Inflammatory macrophage treated with lipopolysaccharide for 1 hour (primary cell): ENCODE data around the gene HSPA1B.
"Not testable (repeated sequence)": the region's sequence is repeated elsewhere in the genome, so short reads cannot be mapped to it uniquely, and the experiment has no call there.

Experiments
- DNase-seq, 2 donors: peaks; one replicate each; pipeline ENCODE4 v3.0.0-alpha.2; 2020 to 2022

The HSPA1B gene

DNA sequence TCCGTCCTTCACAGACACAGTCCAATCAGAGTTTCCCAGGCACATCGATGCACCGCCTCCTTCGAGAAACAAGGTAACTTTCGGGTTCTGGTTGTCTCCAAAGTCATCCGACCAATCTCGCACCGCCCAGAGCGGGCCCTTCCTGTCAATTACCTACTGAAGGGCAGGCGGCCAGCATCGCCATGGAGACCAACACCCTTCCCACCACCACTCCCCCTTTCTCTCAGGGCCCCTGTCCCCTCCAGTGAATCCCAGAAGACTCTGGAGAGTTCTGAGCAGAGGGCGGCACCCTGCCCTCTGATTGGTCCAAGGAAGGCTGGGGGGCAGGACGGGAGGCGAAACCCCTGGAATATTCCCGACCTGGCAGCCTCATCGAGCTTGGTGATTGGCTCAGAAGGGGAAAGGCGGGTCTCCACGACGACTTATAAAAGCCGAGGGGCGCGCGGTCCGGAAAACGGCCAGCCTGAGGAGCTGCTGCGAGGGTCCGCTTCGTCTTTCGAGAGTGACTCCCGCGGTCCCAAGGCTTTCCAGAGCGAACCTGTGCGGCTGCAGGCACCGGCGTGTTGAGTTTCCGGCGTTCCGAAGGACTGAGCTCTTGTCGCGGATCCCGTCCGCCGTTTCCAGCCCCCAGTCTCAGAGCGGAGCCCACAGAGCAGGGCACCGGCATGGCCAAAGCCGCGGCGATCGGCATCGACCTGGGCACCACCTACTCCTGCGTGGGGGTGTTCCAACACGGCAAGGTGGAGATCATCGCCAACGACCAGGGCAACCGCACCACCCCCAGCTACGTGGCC lies at the start of gene HSPA1B:
Gene HSPA1B (plus strand): TSS at position 453 of the 794 bp plus-strand sequence. CDS start 213 bp downstream, at position 666.
- peak; percentile 96 to 98 for DNase-seq

DNA sequence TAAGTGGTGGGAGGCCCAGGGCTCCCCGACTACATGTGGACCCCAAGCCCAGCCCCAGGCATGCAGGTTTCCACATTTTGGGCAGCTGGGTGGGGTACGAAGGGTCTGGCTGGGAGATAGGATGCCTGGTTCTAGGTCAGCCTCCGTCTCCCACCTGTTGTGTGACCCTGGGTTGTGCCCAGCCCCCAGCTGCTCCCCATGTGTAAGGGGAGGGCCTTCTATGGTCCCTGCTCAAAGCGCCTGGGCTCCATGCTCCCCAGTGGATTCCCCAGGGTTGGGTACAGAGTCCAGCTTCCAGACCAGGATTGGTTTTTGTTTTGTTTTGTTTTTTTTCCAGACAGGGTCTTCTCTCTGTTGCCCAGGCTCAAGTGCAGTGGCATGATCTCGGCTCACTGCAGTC lies 49.3 kb upstream of the HSPA1B start:
- DNase-seq: no peak

DNA sequence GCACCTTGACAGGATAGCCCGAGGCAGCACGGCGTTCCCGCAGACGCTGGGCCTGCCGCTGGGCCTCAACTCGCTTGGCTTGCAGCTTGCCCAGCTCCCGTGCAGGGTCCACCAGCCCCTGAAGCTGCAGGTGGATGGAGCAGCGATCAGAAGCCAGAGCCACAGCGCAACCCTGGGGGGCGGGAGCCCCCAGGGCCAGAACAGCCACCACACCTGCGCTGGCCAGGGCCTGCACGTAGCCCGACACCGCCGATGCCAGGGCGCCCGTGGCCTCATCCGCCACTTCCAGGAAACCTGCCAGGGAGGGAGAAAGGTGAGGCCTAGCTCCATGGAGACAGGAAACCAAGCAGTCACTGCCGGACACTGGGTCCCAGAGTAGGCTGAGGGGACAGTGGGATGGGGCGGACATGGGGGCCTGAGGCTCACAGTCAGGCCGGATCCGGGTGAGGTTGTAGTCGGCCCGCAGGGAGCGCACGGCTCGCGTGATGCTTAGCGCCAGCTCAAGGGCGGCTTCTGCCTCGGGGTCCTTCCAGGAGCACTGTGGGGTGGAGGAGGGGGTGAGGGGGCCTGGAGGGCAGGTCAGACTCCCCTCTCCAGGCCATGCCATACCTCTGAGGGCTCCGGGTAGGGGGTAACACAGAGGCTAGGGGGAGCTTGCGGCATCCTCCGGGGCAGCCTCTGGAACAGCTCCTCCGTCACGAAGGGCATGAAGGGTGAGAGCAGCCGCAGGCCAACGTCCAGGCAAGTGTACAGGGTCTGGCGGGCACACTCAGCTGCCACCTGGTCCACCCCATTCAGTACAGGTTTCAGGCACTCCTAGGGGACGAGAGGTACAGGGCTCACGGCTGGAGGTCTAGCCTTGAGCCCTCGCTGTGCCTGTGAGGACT lies 48.3 kb upstream of the HSPA1B start:
- no peak for DNase-seq

DNA sequence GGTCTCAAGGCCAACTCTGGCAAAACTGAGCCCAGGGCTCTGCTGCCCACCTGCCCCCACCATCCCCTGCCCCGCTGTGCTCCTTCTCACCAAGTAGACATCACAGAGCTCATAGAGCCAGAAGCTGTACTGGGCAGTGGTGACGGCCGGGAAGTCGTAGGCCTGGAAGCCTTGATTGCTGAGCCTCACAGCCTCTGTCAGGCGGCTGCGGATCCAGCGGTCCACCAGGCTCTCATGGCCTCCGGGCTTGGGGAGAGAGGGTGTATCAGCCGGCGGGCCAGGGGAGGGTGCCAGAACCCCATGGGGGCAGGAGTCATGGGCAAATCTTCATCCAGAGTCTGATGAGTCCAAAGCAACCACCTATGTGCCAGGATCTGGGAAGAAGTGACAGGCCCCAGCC lies 47.6 kb upstream of the HSPA1B start:
- DNase-seq: no peak

DNA sequence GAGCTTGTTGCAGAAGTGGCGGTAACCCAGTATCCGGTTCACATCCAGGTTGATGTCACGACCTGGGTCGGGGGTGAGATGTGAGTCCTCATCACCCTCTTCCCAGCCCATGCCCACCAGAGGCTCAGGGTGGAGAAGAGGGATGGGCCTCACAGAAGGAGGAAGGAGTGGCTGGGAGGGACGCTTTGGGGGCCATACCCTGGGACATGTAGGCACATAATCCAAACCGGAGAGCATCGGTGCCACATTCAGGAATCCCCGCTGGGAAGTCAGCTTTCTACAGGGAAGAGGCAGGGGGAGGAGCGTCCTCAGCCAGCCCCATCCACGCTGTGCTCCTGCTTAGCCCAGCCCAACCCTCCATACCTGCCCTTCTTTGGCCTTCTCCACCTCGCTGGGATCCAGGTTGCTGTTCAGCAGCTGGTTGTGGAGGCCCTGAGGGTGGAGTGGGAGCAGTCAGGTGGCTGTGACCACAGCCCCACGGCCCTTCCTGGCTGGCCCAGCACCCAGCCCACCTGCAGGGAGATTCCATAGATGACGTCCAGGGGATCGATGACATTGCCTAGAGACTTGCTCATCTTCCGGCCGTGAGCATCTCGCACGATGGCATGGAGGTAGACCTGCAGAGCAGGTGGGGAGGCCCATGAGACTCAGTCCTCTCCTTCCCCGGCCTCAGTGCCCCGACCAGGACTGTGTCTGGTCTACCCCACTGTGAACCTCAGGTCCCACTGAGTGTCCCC lies 46.9 kb upstream of the HSPA1B start:
- no peak for DNase-seq

DNA sequence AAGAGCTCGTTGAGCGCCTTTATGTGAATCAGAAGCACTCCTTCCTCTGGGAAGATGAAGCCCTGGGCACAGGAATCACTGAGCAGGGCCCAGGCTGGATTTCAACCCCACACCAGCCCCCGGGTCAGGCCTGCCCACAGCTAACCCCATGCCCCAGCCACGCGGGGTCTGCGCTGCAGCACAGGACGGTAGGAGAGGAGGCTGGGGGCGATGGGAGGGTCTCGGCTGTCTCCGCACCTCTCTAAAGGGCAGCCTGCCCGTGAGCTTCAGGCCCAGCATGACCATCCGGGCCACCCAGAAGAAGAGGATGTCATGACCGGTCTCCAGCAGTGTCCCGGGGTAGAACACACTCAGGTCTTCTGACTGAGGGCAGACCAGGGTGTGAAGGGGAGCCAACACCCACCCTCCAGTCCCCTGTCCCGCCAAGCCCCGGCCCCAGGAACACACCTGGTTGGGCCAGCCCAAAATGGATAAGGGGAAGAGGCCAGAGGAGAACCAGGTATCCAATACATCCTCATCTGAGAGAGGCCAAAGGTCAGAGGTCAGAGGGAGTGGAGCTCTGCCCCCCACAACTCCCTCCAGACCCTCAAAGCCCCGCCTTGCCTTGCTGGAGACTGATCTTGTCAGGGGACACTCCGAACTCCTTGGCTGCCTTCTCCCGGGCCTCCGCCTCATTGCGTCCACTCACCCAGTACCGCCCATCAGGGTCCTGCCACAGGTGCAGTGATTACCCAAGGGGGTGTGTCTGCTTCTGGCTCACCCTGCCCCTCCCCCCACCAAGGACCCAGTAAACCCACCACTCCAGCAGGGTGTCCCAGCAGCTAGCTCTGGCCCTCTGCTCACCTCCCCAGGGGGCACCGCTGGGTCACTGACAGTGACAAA lies 46.1 kb upstream of the HSPA1B start:
- DNase-seq: no peak

DNA sequence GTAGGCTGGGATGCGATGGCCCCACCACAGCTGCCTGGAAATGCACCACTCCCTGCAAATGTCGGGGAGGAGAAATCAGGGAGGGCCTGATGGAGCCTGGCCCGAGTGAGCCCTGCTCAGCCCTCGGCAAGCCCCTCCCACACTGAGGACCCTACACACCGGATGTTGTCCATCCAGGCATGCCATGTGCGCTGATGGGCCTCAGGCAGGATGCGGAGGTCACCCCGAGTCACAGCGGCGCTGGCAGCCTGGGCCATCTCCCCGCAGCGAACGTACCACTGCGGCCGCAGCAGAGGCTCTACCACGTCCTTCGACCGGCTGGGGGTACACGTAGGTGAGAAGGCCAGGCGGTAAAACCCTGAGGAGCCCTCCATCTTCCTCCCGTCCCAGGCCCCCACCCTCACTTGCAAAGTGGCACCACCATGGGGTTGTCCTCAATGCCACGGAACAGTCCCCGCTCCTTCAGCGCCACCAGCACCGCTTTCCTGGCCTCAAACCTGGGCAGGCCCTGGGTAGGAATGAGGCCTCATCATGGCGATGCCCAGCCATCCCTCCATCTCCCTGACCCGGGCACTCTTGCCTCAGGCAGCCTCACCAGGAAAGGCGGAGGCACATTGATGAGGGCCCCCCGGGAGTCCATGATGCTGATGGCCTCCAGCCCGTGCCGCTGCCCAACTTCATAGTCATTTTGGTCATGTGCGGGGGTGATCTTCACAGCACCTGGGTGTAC lies 45.2 kb upstream of the HSPA1B start:
- no peak for DNase-seq

DNA sequence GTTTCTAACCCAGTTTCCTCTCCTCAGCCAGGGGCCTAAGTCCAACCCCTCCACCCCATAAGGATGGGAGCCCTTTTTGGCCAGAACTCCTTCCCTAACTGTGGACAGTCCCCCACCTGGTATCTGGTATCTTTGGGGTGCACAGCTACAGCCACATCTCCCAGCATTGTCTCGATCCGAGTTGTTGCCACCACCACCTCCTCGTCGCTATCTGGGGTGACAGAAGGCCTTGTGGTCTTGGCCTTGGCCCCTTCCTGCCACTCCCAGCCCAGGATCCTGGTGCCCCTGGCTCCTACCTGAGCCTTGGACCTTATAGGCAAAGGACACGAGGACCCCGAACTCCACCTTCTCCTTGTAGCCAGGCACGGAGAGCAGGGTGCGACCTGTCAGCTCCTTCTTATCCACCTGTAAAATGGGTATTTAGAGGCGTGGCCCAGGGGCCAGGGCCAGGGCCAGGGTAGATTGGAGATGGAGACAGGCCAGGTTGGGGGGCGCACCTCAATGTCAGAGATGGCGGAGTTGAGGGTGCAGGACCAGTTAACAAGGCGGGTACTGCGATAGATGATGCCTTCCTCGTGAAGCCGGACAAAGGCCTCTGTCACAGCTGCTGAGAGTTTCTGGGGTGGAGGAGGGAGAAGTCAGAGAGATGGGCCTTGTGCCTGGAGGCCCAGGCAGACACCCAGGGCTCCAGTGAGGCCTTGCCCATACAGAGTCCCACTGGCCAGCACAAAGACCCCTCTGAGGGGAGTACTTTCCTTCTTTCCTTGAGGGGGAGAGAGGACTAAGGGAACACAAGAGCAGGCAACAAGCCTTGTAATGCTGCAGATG lies 43.2 kb upstream of the HSPA1B start:
- DNase-seq: no peak

DNA sequence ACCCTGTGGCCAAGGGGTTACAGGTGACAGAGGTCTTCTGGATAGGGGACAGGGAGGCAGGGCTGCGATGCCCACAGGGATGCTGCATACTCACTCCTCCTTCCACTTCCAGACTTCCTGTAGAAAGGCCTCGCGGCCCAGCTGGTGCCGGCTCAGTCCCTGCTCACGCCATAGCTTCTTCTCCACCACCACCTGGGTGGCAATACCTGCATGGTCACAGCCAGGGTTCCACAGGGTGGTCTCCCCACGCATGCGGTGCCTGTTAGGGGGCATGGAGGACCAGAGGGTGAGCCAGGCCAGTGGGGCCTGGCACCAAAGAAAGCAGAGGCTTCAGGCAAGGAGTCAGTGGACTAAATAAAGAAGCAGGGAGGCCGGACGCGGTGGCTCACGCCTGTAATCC lies 42.1 kb upstream of the HSPA1B start:
- DNase-seq: no peak

DNA sequence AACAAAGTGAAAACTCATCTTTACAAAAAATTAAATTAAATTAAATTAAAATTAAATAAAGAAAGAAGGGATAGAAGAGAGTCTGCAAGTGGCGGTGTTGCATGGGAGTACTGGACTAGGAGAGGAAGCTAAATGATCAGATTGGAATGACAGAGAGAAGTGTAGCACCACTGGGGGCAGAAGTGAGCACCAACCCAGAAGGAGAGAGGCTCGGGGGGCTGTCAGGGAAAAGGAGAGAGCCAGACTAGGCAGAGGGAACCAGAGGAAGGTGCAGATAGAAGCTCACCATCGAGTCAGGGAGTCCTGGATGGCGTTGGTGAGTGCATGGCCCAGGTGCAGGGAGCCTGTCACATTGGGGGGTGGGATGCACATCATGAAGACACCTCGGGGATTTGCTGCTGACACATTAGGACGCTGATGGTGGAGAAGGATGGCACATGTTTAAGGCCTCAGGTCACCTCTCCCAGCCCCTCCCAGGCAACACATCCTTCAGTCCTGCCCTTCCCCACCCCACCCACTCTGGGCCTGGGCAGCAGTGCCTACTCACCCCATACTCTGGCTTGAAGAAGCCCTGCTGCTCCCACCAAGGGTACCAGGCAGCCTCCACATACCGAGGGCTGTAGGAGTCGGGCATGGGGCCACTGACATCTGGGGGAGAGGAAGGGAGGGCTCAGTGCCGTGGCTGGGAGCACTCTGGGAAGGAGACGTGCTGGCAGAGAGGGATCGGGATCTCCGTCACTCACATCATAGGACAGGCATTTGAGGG lies 36.0 kb upstream of the HSPA1B start:
- DNase-seq: peak in 1 of 2 donors; percentile 54

DNA sequence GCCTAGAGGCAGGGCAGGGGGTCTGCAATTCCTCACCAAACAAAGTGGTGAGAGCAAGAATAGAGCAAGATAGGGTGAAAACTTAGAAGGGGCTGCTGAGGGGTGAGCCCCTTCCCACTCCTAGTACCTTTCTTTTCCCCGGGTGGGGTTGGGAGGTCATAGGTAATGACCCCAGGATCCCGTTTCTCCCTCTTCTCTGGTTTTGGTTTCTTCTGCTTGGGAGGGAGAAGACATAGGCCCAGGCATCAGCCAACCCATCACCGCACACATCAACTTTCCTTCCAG lies 35.5 kb upstream of the HSPA1B start:
- DNase-seq: no peak

DNA sequence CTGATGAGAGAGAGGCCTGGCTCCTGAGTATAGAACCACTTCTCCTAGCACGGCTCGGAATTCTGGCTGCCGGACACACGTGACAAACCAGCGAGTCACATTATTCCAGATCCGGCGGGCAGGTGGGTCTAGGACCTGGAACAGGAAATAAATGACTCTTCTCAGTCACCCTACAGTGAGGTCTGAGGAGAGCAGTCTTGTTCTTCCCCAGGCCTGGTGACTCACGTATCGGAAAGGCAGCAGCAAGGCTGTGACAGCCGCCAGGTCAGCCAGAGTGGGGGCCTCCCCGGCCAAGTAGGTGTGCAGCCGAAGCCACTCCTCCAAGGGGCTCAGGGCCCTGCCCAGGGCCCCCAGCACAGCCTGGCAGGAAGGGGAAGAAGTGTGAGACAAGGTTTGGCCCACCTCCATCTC lies 34.8 kb upstream of the HSPA1B start:
- no peak for DNase-seq

DNA sequence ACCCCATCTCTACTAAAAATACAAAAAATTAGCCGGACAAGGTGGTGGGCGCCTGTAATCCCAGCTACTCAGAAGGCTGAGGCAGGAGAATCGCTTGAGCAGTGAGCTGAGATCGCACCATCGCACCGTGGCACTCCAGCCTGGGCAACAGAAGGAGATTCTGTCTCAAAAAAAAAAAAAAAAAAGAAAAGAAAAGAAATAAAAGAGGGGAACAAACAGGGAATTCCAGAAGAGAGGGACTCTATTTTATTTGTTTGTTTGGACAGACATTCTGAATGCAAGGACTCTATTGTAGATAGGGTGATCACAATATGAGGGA lies 33.7 kb upstream of the HSPA1B start:
- DNase-seq: not testable (repeated sequence)

DNA sequence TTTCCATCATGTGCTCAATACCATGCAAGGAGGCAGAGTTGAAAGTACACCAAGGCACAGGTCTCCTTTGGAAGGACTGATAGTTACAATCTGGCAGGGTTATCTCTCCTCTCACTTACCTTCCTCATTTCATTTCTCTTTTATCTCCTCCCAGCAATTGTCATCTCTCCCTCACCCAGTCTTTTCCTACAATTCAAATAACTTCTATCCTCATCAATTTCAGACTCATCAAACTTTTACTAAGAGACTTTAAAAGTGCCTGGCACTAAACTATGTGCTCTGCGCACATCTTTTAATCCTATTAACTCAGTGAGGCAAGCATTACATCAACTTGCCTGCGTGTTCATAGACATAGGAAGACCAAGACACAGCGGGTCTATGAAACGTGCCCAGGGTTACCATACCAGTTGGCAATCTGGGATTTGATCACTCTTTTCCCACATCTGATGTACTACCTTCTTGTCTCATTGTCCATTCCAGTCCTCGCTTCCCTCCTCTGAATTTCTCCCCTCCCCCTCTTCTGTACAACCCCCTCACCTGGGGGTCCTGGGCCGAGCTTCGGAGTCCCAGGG lies 33.2 kb upstream of the HSPA1B start:
- peak in 1 of 2 donors; percentile 12 for DNase-seq

DNA sequence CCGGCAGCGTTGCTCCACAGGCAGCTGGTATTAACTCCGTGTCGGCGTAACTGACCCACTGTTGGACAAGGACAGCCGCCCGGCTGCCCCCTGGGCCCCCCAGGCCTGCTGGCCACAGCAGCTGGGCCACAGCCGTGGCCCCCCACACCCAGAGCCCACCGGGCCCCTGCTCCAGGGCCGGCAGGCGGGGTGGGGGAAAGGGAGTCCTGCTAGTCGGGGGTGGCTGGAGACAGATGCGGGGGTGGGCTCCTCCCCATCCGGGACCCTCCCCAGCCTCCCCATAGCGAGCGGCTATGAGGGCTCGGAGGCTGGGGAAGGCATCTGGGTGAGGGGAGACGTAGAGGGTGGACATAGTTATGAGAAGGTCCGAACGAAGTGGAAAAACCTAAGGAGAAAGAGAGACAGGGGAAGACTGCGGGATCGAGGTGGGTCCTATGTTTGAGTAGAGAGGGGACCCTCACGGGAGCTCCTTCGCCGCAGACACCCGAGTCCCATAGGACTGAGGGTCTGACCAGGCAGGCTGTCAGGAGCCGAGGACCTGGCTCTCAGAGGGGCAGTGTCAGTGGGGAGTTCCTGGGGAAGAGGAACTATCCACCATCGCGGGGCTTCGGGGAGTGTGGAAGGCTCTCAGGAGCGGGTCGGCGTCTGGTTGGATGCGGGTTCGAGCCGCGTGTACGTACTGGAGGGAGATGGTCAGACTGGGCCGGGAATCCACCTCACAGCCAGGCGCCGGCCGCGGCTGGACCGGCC lies 32.5 kb upstream of the HSPA1B start:
- peak; percentile 59 to 62 for DNase-seq

DNA sequence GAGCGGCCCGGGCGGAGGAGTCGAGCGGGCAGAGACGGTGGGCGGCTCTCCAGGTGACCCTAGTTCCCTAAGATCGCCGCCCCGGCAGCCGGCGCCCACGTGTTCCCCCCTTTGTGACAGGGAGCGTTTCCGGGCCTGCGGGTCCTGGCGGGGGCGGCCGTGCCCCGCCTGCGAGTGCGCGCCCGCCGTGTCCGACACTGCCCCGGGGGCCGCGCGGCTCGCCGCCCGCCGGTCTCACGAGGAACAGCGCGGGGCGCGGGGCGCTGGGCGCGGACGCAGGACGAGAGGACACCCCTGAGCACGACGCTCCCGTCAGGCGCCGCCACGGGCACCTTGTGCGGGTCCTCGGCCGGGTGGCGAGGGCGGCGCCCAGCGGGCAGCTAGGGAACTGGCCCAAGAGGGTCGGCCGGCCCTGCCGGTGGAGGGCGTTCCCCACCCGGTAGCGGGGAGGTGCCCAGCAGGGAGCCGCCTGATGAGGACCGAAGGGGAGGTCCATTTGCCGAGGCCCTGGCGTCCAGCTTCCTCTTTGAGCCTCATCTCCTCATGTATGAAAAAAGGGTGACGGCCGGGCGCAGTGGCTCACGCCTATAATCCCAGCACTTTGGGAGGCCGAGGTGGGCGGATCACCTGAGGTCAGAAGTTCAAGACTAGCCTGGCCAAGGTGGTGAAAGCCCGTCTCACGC lies 31.8 kb upstream of the HSPA1B start, which contains the start of gene VARS1:
Gene VARS1 (minus strand): TSS at position 137 of the 683 bp plus-strand sequence. CDS start 535 bp downstream, outside the sequence.
- peak; percentile 96 for DNase-seq

DNA sequence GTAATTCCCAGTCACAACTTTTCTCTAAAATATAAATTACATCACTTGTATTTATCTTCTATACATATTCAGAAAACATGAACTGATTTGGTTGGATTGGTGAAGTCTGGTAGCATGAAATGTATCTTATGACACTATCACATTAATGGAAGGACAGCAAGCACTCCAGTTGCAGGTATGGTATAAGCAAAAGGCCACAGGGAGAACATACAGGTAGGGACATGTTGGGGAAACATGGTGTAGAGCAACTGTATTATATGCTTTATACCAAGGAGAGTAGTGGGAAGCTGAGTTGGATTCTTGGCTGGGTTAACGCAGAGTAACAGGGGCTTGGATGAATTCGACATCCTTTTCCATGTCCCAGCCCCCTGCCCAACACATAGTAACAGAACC lies 30.5 kb upstream of the HSPA1B start:
- no peak for DNase-seq

DNA sequence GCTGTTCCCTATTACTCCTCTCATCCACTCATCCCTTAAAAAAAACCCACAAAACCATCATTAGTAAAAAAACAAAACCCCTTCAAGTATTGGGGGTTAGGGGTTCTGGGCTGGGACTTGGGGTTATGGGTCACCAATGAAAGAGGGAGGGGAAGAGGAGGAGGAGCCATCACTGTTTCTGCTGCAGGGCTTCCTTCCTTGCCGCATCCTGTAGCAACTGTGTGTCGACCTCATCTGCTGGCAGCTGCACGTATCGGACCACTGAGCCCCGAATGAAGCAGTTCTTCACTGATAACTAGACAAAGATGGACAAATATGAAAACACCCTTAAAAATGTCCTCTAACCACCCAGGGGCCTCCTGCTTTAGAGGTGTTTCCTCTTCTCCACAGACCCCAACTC lies 29.9 kb upstream of the HSPA1B start:
- DNase-seq: no peak
